Mesothelial cell of epicardium (in vitro differentiated cells): ENCODE results near the gene RUNX2. TPM values are rescaled to one million over a fixed set of nuclear protein-coding genes. Genes with fewer than 3 reads are reported as not detected.

ENCODE experiments used
- DNase-seq, 2 experiments: peaks; one replicate each; pipeline ENCODE4 v3.0.0; 2021; ENCODE audit warnings: low spot score in 2 of 2; ENCODE audit not compliant: unreplicated experiment in 2 of 2
- H3K27ac Mint-ChIP-seq: 2 replicates; pipeline ENCODE4 v1.8.0; 2021; ENCODE audit warnings: mixed read lengths
- H3K27me3 Mint-ChIP-seq: 2 replicates; pipeline ENCODE4 v1.8.0; 2021; ENCODE audit warnings: low read depth, mixed read lengths
- H3K36me3 Mint-ChIP-seq: 2 replicates; pipeline ENCODE4 v1.8.0; 2021; ENCODE audit warnings: mixed read lengths
- H3K4me1 Mint-ChIP-seq: 2 replicates; pipeline ENCODE4 v1.8.0; 2021; ENCODE audit warnings: mixed read lengths
- H3K4me3 Mint-ChIP-seq: 2 replicates; pipeline ENCODE4 v1.8.0; 2021; ENCODE audit warnings: mild to moderate bottlenecking, moderate library complexity, mixed read lengths
- H3K9me3 Mint-ChIP-seq: 2 replicates; pipeline ENCODE4 v1.8.0; 2021; ENCODE audit warnings: mixed read lengths
- CTCF ChIP-seq: fragments of 200-600 bp; sonication (generic); IDR thresholded peaks from one replicate; pipeline ENCODE4 v1.5.0; 2021; ENCODE audit warnings: antibody characterized with exemption; ENCODE audit not compliant: unreplicated experiment
- total RNA-seq: library from RNA; stranded (reverse); gene quantifications from 3 replicates; pipeline ENCODE4 v1.2.1, GENCODE V29; 2021

The RUNX2 gene
- total RNA-seq, 1 donor from 2014 or later: 4.4 TPM

- peaks cover 4% of the 10 kb centered on the region for H3K4me1 Mint-ChIP-seq
- no peak for TF ChIP-seq CTCF
- H3K9me3 Mint-ChIP-seq: peaks cover 4% of the 10 kb centered on the region
- H3K27ac Mint-ChIP-seq: no peak overlapping the region
- H3K4me3 Mint-ChIP-seq: no peak overlapping the region
- peaks cover 2% of the 10 kb centered on the region for H3K36me3 Mint-ChIP-seq
- no peak for DNase-seq
- H3K27me3 Mint-ChIP-seq: peaks cover 10% of the 10 kb centered on the region
Measured at GRCh38 chr6:45527210-45527609, 199.1 kb downstream of the RUNX2 start.

- Mint-ChIP-seq H3K4me3 (no peak overlapping the region), H3K9me3 (peaks cover 4% of the 10 kb centered on the region), H3K27me3 (peaks cover 14% of the 10 kb centered on the region), H3K4me1 (peaks cover 19% of the 10 kb centered on the region), H3K36me3 (peaks cover 2% of the 10 kb centered on the region), H3K27ac (no peak overlapping the region)
- no peak for DNase-seq
- no peak for TF ChIP-seq CTCF
Measured at GRCh38 chr6:45531999-45532595, 204.0 kb downstream of the RUNX2 start.

- Mint-ChIP-seq H3K9me3 (peaks cover 2% of the 10 kb centered on the region), H3K4me3 (no peak overlapping the region), H3K36me3 (peaks cover 1% of the 10 kb centered on the region), H3K27ac (no peak overlapping the region), H3K4me1 (peaks cover 19% of the 10 kb centered on the region), H3K27me3 (peaks cover 14% of the 10 kb centered on the region)
- no peak for TF ChIP-seq CTCF
- DNase-seq: no peak
Measured at GRCh38 chr6:45532721-45533210, 204.6 kb downstream of the RUNX2 start.

- no peak for TF ChIP-seq CTCF
Measured at GRCh38 chr6:45533386-45533785, 205.3 kb downstream of the RUNX2 start.

GRCh38 chr6:45535933-45536332 is 207.8 kb downstream of the RUNX2 start:
- Mint-ChIP-seq H3K27ac (no peak overlapping the region), H3K4me1 (peaks cover 47% of the 10 kb centered on the region), H3K9me3 (no peaks in the 10 kb centered on the region), H3K4me3 (no peak overlapping the region), H3K27me3 (peaks cover 4% of the 10 kb centered on the region), H3K36me3 (no peaks in the 10 kb centered on the region)
- no peak for DNase-seq
- no peak for TF ChIP-seq CTCF

More at GRCh38 chr6:45533386-45533785, 205.3 kb downstream of the RUNX2 start:
- H3K36me3 Mint-ChIP-seq: no peaks in the 10 kb centered on the region
- peaks cover 25% of the 10 kb centered on the region for H3K4me1 Mint-ChIP-seq
- no peak for DNase-seq
- no peaks in the 10 kb centered on the region for H3K9me3 Mint-ChIP-seq
- no peak overlapping the region for H3K27ac Mint-ChIP-seq
- H3K4me3 Mint-ChIP-seq: no peak overlapping the region
- H3K27me3 Mint-ChIP-seq: peaks cover 14% of the 10 kb centered on the region

GRCh38 chr6:45537539-45537938 is 209.4 kb downstream of the RUNX2 start:
- H3K27me3 Mint-ChIP-seq: peaks cover 4% of the 10 kb centered on the region

More at GRCh38 chr6:45537539-45537938, 209.4 kb downstream of the RUNX2 start:
- H3K9me3 Mint-ChIP-seq: no peaks in the 10 kb centered on the region
- H3K4me1 Mint-ChIP-seq: peaks cover 48% of the 10 kb centered on the region
- TF ChIP-seq CTCF: no peak
- H3K4me3 Mint-ChIP-seq: no peak overlapping the region
- no peak for DNase-seq
- no peaks in the 10 kb centered on the region for H3K36me3 Mint-ChIP-seq
- no peak overlapping the region for H3K27ac Mint-ChIP-seq
